AG04450 (cell line): ENCODE results near the gene FOXO1. TPM values are rescaled to one million over a fixed set of nuclear protein-coding genes. Genes with fewer than 3 reads are reported as not detected.

ENCODE experiments used
- CTCF ChIA-PET: fragments of 300-600, 350-600 bp; formaldehyde crosslinking; extraction: SDS; loops from one replicate; lab custom pipeline; 2022; ENCODE audit warnings: antibody characterized with exemption, inconsistent platforms; lab: Charles Lee
- POLR2A ChIA-PET: fragments of 350-600 bp; formaldehyde crosslinking; extraction: SDS; loops from one replicate; lab custom pipeline; 2021; ENCODE audit warnings: antibody characterized with exemption, inconsistent platforms; lab: Yijun Ruan, JAX
- DNase-seq: peaks from one replicate; pipeline ENCODE4 v3.0.0-alpha.2; 2011; ENCODE audit warnings: low read depth, low spot score
- H3K27ac ChIP-seq: one replicate; pipeline ENCODE4 v1.5.1; 2012; ENCODE audit warnings: low read depth, low read length, control low read depth
- H3K27me3 ChIP-seq: one replicate; pipeline ENCODE4 v1.6.0; 2012; ENCODE audit warnings: low read length; ENCODE audit not compliant: control insufficient read depth, insufficient read depth
- H3K4me3 ChIP-seq: 2 replicates; pipeline ENCODE4 v1.5.1; 2011; ENCODE audit warnings: mild to moderate bottlenecking, low read depth, low read length, control low read depth
- H3K9me3 ChIP-seq: 2 replicates; pipeline ENCODE4 v1.5.1; 2012; ENCODE audit warnings: low read length; ENCODE audit not compliant: control insufficient read depth, insufficient read depth
- CTCF ChIP-seq: IDR thresholded peaks from 2 replicates; pipeline ENCODE4 v1.5.1; 2011; ENCODE audit warnings: low read depth, low read length, control low read depth, inconsistent platforms
- polyA plus RNA-seq: library from polyadenylated mRNA; depleted of rRNA; stranded (reverse); fragments of >200 nt; gene quantifications from 2 replicates; pipeline ENCODE4 v1.2.3, GENCODE V29; 2011

Gene FOXO1
- polyA plus RNA-seq, 1 experiment: 0.19 TPM

GRCh38 chr13:40609972-40610726, 56.3 kb downstream of the FOXO1 start:
- no peaks in the 10 kb centered on the region for H3K9me3 ChIP-seq
- no peak overlapping the region for H3K4me3 ChIP-seq
- TF ChIP-seq CTCF: no peak
- H3K27me3 ChIP-seq: peaks cover 3% of the 10 kb centered on the region
- ChIA-PET POLR2A (no interaction called here), CTCF (no interaction called here)
- no peak for DNase-seq
- H3K27ac ChIP-seq: no peak overlapping the region

DNA sequence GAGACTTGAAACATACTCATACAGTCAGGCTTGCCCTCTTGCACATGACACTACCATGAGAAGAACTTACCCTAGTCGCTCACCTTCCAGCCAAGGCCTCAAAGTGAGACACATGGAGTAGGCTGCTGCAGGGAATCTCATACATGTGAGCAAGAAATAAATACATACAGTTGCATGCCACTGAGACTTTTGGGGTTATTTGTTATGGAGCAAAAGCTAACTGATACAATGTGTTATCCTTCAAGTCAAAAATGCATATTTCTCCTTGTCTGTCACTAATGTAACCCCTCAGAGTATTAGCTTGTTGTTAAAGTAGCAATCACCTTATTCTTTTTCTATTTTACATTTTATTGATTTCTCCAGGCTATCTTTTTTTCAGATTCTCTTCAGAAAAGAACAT, 58.1 kb downstream of the FOXO1 start:
- H3K27me3 ChIP-seq: peaks cover 3% of the 10 kb centered on the region
- ChIA-PET CTCF (no interaction called here), POLR2A (no interaction called here)
- TF ChIP-seq CTCF: no peak
- H3K9me3 ChIP-seq: no peaks in the 10 kb centered on the region
- H3K27ac ChIP-seq: no peak overlapping the region
- no peak overlapping the region for H3K4me3 ChIP-seq
- no peak for DNase-seq

DNA sequence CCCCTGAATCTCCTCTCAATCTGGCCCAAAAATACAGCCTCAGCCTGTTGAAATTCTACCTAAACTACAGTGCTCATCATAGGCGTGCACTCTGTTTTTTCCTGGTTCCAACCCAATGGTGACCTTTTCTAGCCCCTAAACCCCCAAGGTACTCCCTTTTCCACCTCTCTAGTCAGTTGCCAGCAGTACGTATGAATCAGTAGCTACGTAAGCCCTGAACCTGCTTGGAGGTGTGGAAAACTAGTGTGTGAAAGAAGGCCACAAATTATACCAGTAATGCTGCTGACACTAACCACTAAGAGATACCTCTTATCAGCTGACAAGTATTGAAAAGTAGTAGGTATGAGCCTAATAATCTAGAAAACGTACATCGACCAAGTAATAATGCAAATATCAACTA, 60.9 kb downstream of the FOXO1 start:
- Histone ChIP-seq H3K4me3 (no peak overlapping the region), H3K27me3 (peaks cover 3% of the 10 kb centered on the region), H3K9me3 (no peaks in the 10 kb centered on the region), H3K27ac (no peak overlapping the region)
- ChIA-PET CTCF (no interaction called here), POLR2A (no interaction called here)
- no peak for DNase-seq
- TF ChIP-seq CTCF: no peak

GRCh38 chr13:40604135-40604534, 62.3 kb downstream of the FOXO1 start:
- peaks cover 3% of the 10 kb centered on the region for H3K27me3 ChIP-seq
- H3K4me3 ChIP-seq: no peak overlapping the region
- CTCF ChIA-PET: no interaction called here
- H3K9me3 ChIP-seq: no peaks in the 10 kb centered on the region
- DNase-seq: no peak
- no peak overlapping the region for H3K27ac ChIP-seq
- POLR2A ChIA-PET: no interaction called here
- no peak for TF ChIP-seq CTCF

- no peak for TF ChIP-seq CTCF
- H3K9me3 ChIP-seq: no peaks in the 10 kb centered on the region
- ChIA-PET CTCF (no interaction called here), POLR2A (no interaction called here)
- DNase-seq: no peak
- H3K27me3 ChIP-seq: no peaks in the 10 kb centered on the region
- no peak overlapping the region for H3K27ac ChIP-seq
- no peak overlapping the region for H3K4me3 ChIP-seq
These were observed 66.2 kb downstream of the FOXO1 start for GRCh38 chr13:40600149-40600751.
